NCI-H510A (cell line): Measurements from ENCODE around the gene PTGDR2.

Source experiments
- DNase-seq: peaks from one replicate; lab custom pipeline; 2025; lab: John Stamatoyannopoulos, UW

PTGDR2 gene

GRCh38 chr11:60858731-60859464 is 3.1 kb upstream of the PTGDR2 start:
- DNase-seq: no peak

GRCh38 chr11:60858236-60858635 is 2.5 kb upstream of the PTGDR2 start:
- no peak for DNase-seq

GRCh38 chr11:60857378-60858232 is 1.9 kb upstream of the PTGDR2 start:
- DNase-seq: no peak

- no peak for DNase-seq
Observed at GRCh38 chr11:60854847-60855725, 664 bp downstream of the PTGDR2 start.

- DNase-seq: no peak
Observed at GRCh38 chr11:60854140-60854846, 1.5 kb downstream of the PTGDR2 start.

GRCh38 chr11:60852982-60853950 is 2.5 kb downstream of the PTGDR2 start:
- no peak for DNase-seq

- DNase-seq: no peak
Observed at GRCh38 chr11:60852117-60852981, 3.4 kb downstream of the PTGDR2 start.

- DNase-seq: no peak
Observed at GRCh38 chr11:60851327-60852104, 4.2 kb downstream of the PTGDR2 start.

GRCh38 chr11:60849641-60850520 is 5.9 kb downstream of the PTGDR2 start:
- no peak for DNase-seq

GRCh38 chr11:60848714-60849151 is 7.0 kb downstream of the PTGDR2 start:
- no peak for DNase-seq

GRCh38 chr11:60847896-60848295 is 7.9 kb downstream of the PTGDR2 start:
- no peak for DNase-seq

GRCh38 chr11:60847281-60847680 is 8.5 kb downstream of the PTGDR2 start:
- DNase-seq: no peak

- DNase-seq: no peak
Observed at GRCh38 chr11:60845338-60845737, 10.4 kb downstream of the PTGDR2 start.

GRCh38 chr11:60844870-60845221 is 10.9 kb downstream of the PTGDR2 start:
- no peak for DNase-seq

- no peak for DNase-seq
Observed at GRCh38 chr11:60844045-60844869, 11.5 kb downstream of the PTGDR2 start.

GRCh38 chr11:60842668-60843600 is 12.8 kb downstream of the PTGDR2 start:
- no peak for DNase-seq
